Skeletal muscle tissue (tissue), 4 donors: ENCODE data around the gene ARHGEF1. TPM values are rescaled to one million over a fixed set of nuclear protein-coding genes. Genes with fewer than 3 reads are reported as not detected.

ENCODE experiments used
- H3K27ac ChIP-seq: one replicate; pipeline ENCODE4 v1.7.0; 2013; ENCODE audit warnings: mild to moderate bottlenecking, low read depth, low read length, inconsistent platforms
- H3K27me3 ChIP-seq, 3 donors: one replicate each; pipeline ENCODE4 v1.7.0; 2013; ENCODE audit warnings: low read length in 3 of 3; ENCODE audit not compliant: control insufficient read depth in 3 of 3, insufficient read depth in 3 of 3
- H3K36me3 ChIP-seq, 3 donors: one replicate each; pipeline ENCODE4 v1.7.0; 2013; ENCODE audit warnings: low read length in 3 of 3; ENCODE audit not compliant: control insufficient read depth in 3 of 3, insufficient read depth in 3 of 3
- H3K4me1 ChIP-seq, 3 donors: one replicate each; pipeline ENCODE4 v1.7.0; 2013; ENCODE audit warnings: low read length in 3 of 3, mild to moderate bottlenecking in 3 of 3; ENCODE audit not compliant: control insufficient read depth in 3 of 3, insufficient read depth in 3 of 3
- H3K4me3 ChIP-seq, 3 donors: one replicate each; pipeline ENCODE4 v1.7.0; 2013; ENCODE audit warnings: low read length in 3 of 3
- H3K9ac ChIP-seq, 3 donors: one replicate each; pipeline ENCODE4 v1.7.0; 2013; ENCODE audit warnings: low read length in 3 of 3, mild to moderate bottlenecking in 3 of 3, moderate library complexity in 2 of 3, low read depth in 1 of 3
- H3K9me3 ChIP-seq, 3 donors: one replicate each; pipeline ENCODE4 v1.7.0; 2013; ENCODE audit warnings: low read length in 3 of 3; ENCODE audit not compliant: control insufficient read depth in 3 of 3
- total RNA-seq: library from RNA; depleted of rRNA; stranded (reverse); fragments of >200 nt; gene quantifications from one replicate; pipeline ENCODE4 v1.2.3, GENCODE V29; 2014
- donor health status: Osteomylitis.

The ARHGEF1 gene
- total RNA-seq, 1 donor from 2014 or later: 13.6 TPM

DNA sequence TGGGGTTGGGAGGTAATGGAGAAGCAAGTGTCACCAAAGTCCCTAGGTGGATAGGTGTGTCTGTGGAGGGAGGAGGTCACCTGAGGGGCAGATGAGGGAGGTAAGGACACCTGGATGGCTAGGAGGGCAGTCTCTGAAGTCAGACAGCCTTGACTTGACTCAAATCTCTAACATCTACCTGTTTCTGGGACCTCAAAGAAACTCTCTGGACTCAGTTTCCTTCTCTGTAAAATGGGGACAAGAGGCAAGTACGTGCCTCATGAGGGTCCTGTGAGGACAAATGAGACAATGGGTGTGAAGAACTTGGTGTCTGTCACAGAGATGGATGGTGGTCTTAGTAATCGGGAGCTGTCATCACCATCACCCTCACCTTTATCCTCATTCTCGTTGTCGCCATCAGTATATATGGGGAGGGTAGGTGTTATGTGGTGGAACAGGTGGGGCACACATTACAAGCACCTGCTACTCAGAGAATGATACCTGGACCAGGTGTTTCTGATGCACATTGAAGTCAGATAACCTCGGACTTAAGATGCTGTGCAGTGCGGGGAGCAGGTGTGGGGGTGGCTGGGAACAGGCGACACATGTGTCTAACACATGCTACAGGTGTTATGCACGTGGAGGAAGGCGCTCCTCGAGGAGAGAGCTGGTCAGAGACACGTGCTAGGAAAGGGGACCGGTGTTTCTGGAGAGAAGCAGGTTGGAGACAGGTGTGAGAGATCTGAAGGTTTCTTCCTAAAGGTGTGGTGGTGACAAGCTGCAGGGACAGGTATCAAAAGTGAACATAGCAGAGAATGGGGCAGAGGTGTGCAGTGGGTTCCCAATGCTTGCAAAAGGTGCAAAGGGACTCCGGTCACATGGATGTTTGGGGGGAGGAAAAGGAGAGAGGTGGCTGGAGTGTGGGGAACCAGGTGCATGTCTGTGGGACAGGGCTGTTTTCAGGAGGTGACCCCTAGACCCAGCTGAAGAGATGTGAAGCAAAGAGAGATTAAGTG, 41.5 kb downstream of the ARHGEF1 start:
- Histone ChIP-seq H3K9me3 (peaks cover 0 to 5% (median 0%) of the 10 kb centered on the region in 3 donors), H3K4me3 (no peak overlapping the region), H3K4me1 (peaks cover 4 to 9% (median 7%) of the 10 kb centered on the region in 3 donors), H3K36me3 (no peaks in the 10 kb centered on the region), H3K27ac (no peak overlapping the region), H3K27me3 (peaks cover 83 to 90% (median 84%) of the 10 kb centered on the region in 3 donors), H3K9ac (no peak overlapping the region)

DNA sequence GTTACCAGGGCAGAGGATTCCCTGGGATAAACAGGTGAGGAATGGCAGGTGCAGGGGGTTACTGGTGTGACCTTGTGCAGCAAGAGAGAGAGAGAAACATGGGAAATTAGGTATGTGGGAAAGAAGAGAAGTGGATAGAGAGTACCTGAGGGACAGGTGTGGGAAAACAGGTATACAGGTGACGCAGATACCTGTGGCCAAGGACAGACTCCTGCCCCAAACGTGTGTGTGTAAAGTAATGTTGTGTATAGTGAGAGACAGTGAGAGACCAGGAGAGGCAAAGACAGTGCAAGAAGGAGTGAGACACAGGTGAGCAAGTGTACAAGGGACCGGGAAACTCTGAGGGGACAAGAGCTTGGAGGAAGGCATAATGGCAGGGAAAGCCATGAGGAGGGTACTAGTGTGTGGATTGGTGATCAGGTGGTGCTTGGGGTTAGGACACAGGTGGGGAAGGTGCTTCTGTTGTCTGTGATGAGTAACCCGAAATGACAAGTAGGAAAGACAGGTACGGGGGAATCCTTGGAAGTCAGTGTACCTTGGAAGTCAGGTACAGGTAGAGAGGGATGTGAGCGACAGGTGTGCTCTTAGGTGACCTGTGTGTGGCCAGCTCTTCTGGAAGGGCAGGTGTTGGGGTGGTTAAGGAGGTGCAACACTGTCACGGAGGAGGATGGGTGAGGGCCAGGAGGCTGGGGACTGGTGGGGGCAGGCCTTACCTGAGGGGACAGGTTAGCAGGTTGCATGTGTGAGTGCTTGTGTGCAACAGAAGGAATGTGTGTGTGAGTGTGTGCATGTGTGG, 42.4 kb downstream of the ARHGEF1 start:
- no peak overlapping the region for H3K9ac ChIP-seq
- H3K9me3 ChIP-seq: peaks cover 0 to 5% (median 0%) of the 10 kb centered on the region in 3 donors
- peaks cover 4 to 9% (median 7%) of the 10 kb centered on the region in 3 donors for H3K4me1 ChIP-seq
- H3K36me3 ChIP-seq: no peaks in the 10 kb centered on the region
- peaks cover 83 to 90% (median 84%) of the 10 kb centered on the region in 3 donors for H3K27me3 ChIP-seq
- H3K4me3 ChIP-seq: no peak overlapping the region
- no peak overlapping the region for H3K27ac ChIP-seq

DNA sequence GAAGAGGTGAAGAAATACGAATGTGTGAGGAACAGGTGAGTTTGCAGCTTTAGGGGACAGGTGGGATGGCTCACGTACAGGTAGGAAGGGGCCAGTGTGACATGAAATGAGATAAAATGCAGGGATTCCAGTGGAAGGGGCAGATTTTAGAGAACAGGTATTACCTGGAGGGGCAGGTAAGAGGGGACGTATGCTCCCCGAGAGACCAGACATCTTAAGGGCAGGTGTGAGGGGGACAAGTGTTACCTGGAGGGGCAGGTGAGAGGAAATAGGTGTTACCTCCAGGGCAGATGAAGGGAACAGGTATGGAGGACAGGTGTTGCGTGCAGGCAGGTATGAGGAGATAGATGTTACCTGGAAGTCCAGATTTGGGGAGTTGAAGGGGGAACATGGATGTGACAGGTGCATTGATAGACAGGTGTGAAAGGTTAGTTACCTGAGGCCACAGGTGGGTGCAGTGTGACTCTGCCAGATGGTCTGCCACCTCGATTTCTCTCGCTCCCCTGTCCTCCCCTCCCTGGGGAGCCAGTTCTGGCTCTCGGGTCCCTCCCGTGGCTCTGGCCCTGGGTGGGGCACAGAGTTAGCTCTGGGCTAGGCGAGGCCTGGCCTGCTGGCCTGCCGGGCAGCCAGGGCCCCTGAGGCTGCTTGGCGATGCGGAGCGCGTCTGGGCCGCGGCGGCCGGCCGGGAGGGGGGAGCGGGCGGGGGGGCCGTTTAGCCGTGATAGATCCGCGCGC, 43.2 kb downstream of the ARHGEF1 start:
- no peak overlapping the region for H3K4me3 ChIP-seq
- no peak overlapping the region for H3K27ac ChIP-seq
- peaks cover 0 to 5% (median 0%) of the 10 kb centered on the region in 3 donors for H3K9me3 ChIP-seq
- H3K4me1 ChIP-seq: peaks cover 4 to 9% (median 7%) of the 10 kb centered on the region in 3 donors
- peaks cover 84 to 90% (median 84%) of the 10 kb centered on the region in 3 donors for H3K27me3 ChIP-seq
- H3K9ac ChIP-seq: no peak overlapping the region
- no peaks in the 10 kb centered on the region for H3K36me3 ChIP-seq

DNA sequence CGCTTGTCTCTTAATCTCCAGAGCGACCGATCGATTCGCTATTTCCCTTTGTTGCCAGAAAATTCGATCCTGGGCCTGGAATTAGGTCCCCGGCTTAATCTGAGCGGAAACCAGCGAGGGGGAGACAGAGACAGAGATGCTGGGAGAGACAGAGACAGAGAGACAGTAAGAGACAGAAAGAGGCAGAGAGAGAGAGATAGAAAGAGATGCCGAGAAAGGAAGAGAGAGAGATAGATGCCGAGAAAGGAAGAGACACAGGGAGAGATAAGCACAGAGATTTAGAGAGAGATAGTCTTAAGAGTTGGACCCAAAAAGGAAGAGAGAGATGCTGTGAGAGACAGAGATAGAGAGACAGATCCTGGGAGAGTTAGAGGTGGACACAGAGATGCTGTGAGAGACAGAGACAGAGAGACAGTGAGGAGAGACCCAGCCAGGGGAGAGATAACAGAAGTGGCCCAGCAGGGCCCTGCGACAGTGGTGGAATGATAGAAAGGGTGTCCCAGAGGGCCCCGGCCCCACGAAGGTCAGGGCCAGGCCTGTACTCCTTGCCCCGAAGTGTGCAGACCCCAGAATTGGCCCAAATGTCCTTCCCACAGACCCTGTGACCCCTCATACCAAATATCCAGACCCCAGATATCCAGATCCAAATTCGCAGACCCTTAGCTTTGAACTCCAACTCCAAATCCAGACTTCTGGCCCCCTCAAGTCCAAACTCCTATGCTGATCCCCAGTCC, 43.9 kb downstream of the ARHGEF1 start:
- H3K27me3 ChIP-seq: peaks cover 85 to 90% (median 86%) of the 10 kb centered on the region in 3 donors

DNA sequence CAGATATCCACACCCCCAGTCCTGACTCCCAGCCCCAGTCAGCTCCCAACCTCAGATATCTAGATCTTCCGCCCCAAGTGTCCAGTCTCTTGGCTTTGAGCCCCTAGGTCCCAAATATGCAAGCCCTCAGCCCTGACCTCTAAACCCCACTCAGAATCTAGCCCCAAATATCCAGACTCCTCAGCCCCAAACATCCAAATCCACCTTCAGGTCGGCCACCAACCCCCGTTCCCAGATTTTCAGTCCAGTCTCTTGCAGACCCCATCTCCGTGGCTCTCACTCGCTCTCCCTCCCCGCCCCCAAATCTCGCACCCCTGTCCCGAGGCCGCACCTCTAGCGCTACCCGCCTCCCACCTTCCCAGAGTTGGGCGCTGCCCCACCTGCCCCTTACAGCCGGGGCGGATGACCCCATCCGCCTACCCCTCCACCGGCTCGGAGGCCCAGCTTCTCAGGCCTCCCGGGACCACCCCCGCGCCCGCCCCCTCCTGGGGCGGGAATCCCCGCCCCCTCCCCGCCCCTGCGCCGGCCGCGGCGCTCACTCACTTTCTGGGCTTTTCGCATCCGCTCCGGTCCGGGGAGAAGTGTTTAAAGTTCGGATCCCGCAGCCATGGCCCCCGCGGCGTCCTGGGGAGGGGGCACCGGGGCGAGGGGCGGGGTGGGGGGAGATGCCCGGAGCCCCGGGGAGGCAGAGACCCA, 44.7 kb downstream of the ARHGEF1 start:
- H3K27me3 ChIP-seq: peaks cover 86 to 90% (median 86%) of the 10 kb centered on the region in 3 donors
- peaks cover 4 to 9% (median 7%) of the 10 kb centered on the region in 3 donors for H3K4me1 ChIP-seq
- no peaks in the 10 kb centered on the region for H3K36me3 ChIP-seq
- H3K4me3 ChIP-seq: no peak overlapping the region
- no peak overlapping the region for H3K9ac ChIP-seq
- H3K27ac ChIP-seq: no peak overlapping the region
- H3K9me3 ChIP-seq: peaks cover 0 to 5% (median 0%) of the 10 kb centered on the region in 3 donors

More for the DNA sequence above, 43.9 kb downstream of the ARHGEF1 start:
- Histone ChIP-seq H3K4me1 (peaks cover 4 to 9% (median 7%) of the 10 kb centered on the region in 3 donors), H3K9ac (no peak overlapping the region), H3K4me3 (no peak overlapping the region), H3K36me3 (no peaks in the 10 kb centered on the region), H3K9me3 (peaks cover 0 to 5% (median 0%) of the 10 kb centered on the region in 3 donors), H3K27ac (no peak overlapping the region)

- Histone ChIP-seq H3K36me3 (no peaks in the 10 kb centered on the region), H3K4me3 (peak within 1 kb of the TSS in 1 of 3 donors; percentile 24), H3K9ac (no peak within 1 kb of the TSS), H3K4me1 (peaks cover 4 to 9% (median 7%) of the 10 kb centered on the region in 3 donors), H3K9me3 (peaks cover 0 to 5% (median 0%) of the 10 kb centered on the region in 3 donors), H3K27me3 (peaks cover 84 to 90% (median 86%) of the 10 kb centered on the region in 3 donors), H3K27ac (no peak within 1 kb of the TSS)
Observed at GRCh38 chr19:41928221-41928683, 45.3 kb downstream of the ARHGEF1 start, which contains the start of gene ERFL. Gene ERFL (minus strand): TSS chr19:41928449. CDS start chr19:41912919, 15,530 bp downstream.

DNA sequence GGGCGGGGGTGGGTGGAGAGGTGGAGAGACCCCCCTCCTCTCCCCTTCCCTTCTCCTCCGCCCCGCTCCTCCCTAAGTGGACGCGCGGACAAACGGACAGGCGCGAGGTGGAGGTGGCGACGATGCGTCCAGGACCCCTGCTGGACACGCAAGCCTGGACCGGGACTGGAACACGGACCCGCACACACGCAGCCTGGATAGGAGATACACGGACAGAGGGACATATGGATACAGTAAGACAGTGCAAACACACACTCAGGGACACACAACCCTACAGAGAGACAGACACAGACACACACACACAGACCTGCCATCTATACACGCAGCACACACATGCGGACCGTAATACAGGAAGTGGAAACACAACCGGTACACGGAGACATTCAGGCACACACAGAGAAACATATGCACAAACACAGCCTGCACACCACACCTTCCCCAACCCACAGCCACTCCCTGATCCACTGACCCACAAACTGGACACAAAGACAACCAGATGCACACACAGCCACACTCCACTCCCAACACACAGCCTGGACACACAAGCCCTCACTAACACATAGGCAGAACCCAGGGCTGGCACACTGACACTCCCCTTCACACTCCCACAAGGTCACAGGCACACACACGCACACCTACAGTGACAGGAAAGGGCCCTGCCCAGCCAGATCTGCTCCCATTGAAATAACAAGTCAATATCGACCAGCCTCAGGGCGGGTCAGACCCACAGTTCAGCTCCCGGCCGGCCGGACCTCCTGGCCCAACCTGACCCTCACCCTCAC, 46.0 kb downstream of the ARHGEF1 start:
- Histone ChIP-seq H3K9me3 (peaks cover 0 to 5% (median 0%) of the 10 kb centered on the region in 3 donors), H3K27me3 (peaks cover 87 to 93% (median 92%) of the 10 kb centered on the region in 3 donors), H3K4me3 (peak overlapping the region in 1 of 3 donors; percentile 24), H3K4me1 (peaks cover 4 to 9% (median 7%) of the 10 kb centered on the region in 3 donors), H3K36me3 (no peaks in the 10 kb centered on the region), H3K9ac (no peak overlapping the region), H3K27ac (no peak overlapping the region)

DNA sequence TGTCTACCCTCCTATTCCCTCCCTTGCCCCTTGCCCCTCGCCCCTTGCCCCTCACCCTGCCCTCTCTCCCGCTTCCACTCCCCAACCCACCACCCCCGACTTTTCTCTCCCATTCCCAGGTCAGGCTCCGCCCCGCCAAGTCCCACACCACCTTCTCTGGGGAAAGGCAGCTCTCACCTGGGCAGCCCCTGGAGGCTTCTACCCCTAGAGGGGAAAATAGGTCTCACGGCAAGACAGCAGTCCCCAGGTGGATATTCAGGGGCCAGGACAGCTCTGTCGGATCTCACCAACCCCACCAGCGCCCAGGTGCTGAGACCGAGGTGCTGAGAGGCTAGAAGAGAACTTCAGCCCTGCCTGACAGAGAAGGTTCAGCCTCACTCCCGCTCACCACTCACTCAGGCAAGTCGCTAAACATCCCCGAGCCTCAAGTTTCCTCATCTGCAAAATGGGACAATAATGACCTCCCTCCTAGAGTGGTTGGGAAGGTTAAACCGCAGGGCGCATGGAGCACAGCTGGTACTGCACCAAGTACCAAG, 46.6 kb downstream of the ARHGEF1 start:
- peaks cover 86 to 93% (median 91%) of the 10 kb centered on the region in 3 donors for H3K27me3 ChIP-seq
- H3K4me3 ChIP-seq: no peak overlapping the region
- no peaks in the 10 kb centered on the region for H3K36me3 ChIP-seq
- H3K4me1 ChIP-seq: peaks cover 4 to 9% (median 7%) of the 10 kb centered on the region in 3 donors
- H3K9ac ChIP-seq: no peak overlapping the region
- H3K9me3 ChIP-seq: peaks cover 0 to 5% (median 0%) of the 10 kb centered on the region in 3 donors
- no peak overlapping the region for H3K27ac ChIP-seq
